ENCODE data around the gene PRKD1.

Gene PRKD1

DNA sequence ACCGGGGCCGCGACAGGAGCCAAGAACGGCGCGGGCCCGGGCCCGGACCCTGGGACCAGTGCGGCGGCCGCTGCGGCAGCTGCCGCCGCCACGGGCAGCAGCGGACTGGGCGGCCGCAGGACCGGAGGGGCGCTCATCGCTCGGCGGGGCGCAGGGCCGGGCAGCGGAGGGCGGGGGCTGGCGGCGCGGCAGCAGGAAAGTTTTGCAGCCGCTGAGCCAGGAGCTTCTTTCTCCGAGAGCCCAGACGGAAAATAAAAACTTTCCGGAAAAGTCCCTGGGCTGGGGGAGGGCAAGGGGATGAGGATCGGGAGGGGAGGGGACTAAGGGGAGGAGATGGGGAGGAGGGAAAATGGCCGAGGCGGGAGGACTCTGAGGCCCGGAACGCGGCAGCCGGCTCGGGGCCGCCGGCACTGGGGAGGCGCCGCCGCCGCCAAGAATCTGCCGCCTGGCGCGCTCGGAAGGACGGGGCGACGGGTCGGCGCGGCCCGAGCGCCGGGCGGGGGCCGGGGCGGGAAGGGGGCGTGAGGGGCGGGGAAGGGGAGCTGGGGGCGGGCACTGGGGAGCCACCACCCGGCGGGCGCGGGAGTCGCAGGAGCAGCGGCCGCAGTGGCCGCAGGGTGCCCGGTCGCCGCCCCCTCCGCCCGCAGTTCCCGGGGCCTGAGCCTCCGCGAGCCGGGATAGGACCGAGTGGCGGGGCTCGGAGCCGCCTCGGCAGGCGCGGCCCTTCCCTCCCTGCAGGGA, at the start of gene PRKD1:
PRKD1 (minus strand) TSS at position 472 of the 741 bp plus-strand sequence.
- DNase-seq, result peak; percentile 71

- DNase-seq, result no peak
These were observed 43.5 kb upstream of the PRKD1 start for GRCh38 chr14:29971101-29971500.

GRCh38 chr14:29955087-29955486, 27.4 kb upstream of the PRKD1 start:
- no peak for DNase-seq

- DNase-seq, result no peak
These were observed 25.9 kb upstream of the PRKD1 start for GRCh38 chr14:29953501-29953900.

- DNase-seq, result no peak
These were observed 16.4 kb upstream of the PRKD1 start for GRCh38 chr14:29944091-29944490.

GRCh38 chr14:29941401-29941800, 13.8 kb upstream of the PRKD1 start:
- DNase-seq, result no peak

DNA sequence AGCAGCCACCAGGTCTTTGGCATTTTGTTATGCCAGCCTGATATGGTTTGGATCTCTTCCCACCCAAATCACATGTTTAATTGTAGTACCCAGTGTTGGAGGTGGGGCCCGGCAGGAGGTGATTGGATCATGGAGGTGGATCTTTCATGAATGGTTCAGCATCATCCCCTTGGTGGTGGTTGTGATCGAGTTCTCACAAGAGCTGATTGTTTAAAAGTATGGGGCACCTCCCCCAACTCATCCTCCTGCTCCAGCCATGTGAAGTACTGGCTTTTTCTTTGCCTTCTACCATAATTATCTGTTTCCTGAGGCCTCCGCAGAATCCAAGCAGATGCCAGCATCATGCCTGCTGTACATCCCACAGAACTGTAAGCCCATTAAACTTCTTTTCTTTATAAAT, 12.8 kb upstream of the PRKD1 start:
- no peak for DNase-seq

DNA sequence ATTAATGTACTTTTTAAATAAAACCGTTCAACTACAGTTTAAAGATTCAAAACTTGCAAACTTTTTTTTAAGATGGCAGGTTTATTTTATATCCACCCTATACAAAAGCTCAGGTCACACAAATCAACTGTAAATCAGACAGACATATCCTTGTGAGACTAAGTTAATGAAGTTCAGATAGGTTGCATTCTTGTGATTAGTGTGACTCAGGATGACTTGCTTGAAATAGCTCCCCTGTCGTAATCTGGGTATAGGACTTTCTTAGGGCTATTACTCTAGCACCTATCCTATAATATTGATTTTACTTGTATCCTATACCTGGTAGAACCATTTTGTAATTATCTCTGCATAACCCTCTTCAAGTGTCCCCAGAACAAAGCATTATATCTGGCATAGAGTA, 9.5 kb upstream of the PRKD1 start:
- DNase-seq, result no peak

DNA sequence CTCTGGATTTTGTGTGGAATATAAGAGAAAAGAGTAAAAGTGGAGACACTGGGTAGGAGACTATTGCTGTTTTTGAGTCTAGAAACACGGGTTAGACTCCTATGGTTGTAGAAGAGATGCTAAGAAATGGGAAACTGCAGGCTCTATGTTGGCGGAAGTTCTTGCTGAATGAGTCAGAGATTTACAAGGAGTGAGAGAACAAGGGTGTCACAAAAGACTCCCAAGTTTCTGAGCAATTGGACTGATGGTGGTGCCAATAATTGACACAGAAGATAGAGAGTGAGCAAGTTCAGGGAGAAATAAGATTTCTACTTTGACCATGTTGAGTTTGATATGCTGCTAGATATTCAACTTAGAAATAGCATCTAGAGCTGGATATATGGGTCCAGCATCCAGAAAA, 2.6 kb upstream of the PRKD1 start:
- DNase-seq, result no peak

- peak; percentile 17 for DNase-seq
These were observed 532 bp upstream of the PRKD1 start for GRCh38 chr14:29928117-29928640.

- peak; percentile 68 for DNase-seq
These were observed 809 bp downstream of the PRKD1 start for GRCh38 chr14:29926701-29927375.

GRCh38 chr14:29926228-29926627, 1.4 kb downstream of the PRKD1 start:
- no peak for DNase-seq

GRCh38 chr14:29925736-29926135, 1.9 kb downstream of the PRKD1 start:
- DNase-seq, result no peak

DNA sequence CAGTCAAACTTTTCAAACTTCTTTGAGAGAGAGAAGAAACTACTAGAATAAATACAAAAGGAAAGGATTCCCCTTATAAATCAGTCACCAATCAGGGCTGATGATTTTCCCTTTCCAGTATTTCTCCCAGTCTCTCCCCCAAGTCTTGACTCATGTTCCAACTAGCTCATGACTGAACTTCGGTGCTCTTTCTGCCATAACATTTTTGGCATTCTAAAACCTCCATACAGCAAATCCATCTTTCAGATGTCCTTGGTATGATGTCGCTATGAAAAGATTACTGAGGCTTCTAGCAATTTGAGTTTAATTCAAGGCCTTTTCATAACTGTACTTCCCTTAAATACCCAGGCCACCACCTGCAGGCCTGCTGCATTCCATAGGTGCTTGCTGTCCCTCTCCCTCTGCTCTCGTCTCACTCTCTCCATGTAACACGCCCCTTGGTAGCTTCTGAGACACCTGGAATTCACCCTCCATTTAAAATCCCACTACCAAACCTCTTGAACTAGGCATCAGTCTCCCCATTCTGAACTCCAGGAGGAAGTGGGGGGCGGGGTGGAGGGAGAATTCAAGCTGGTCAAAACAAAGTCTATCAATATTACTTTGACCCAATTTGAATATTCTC, 2.4 kb downstream of the PRKD1 start:
- DNase-seq, result no peak

DNA sequence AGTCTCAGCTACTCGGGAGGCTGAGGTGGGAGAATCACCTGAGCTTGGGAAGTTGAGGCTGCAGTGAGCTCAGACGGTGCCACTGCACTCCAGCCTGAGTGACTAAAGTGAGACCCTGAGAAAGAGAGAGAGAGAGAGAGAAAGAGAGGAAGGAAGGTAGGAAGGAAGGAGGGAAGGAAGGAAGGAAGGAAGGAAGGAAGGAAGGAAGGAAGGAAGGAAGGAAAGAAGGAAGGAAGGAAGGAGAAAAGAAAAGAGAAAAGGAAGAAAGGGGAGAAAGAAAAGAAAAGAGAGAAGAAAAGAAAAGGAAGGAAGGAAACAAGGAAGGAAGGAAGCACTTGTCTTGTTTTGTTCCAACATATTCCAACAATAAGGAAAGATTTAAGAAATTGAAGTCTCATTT, 7.8 kb downstream of the PRKD1 start:
- DNase-seq, result no peak

DNA sequence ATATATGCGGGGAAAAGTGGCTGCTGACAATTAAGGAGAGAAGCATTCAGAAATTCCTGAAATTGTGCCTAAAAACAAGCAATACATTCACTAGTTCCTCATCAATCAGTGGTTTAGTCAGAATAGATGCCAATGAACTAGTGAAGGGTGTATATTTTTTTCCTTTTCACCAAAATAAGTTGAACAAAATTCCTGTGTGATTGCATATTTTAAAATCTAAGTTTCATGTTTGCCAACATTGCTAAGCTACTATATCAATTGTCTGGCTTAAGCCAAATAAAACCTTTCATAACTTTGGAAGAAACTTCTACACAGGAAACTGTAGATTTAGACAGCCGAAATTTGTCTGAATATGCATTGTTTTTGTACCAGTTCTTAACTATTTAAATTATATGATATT, 8.7 kb downstream of the PRKD1 start:
- no peak for DNase-seq

DNA sequence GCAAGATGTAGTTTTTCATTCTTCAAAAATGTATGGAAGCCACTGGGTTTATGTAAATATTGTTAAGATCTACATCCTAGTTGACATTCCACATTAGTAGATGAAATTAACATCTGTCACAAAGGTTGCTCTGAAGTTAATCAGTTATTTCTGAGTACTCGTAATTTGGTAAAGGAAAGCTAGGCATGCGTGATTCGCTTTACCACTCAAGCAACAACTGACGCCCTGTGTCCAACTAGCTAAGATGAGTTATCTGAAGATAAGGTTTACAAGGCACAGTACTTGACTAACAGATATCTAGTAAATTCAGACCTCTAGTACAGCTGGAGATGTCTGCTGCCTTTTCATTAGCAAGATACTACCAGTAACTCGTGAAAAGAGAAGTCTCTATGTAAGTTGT, 14.1 kb downstream of the PRKD1 start:
- no peak for DNase-seq

DNA sequence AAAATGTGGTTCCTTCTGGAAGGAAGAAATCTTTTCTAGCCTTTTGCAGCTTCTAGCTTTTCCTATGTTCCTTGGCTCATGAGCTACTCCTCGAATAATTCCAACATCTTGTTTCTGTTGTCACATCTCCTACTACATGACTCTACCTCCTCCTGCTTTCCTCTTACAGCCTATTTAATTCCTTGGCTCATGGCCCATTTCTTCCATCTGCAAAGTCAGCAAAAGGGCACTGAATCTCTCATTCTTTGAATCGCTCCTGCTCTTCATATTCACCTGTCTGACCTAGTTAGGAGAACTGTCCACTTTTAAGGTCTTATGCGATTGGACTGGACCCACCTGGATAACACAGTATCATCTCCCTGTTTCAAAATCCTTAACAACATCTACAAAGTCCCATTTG, 15.8 kb downstream of the PRKD1 start:
- DNase-seq, result no peak

DNA sequence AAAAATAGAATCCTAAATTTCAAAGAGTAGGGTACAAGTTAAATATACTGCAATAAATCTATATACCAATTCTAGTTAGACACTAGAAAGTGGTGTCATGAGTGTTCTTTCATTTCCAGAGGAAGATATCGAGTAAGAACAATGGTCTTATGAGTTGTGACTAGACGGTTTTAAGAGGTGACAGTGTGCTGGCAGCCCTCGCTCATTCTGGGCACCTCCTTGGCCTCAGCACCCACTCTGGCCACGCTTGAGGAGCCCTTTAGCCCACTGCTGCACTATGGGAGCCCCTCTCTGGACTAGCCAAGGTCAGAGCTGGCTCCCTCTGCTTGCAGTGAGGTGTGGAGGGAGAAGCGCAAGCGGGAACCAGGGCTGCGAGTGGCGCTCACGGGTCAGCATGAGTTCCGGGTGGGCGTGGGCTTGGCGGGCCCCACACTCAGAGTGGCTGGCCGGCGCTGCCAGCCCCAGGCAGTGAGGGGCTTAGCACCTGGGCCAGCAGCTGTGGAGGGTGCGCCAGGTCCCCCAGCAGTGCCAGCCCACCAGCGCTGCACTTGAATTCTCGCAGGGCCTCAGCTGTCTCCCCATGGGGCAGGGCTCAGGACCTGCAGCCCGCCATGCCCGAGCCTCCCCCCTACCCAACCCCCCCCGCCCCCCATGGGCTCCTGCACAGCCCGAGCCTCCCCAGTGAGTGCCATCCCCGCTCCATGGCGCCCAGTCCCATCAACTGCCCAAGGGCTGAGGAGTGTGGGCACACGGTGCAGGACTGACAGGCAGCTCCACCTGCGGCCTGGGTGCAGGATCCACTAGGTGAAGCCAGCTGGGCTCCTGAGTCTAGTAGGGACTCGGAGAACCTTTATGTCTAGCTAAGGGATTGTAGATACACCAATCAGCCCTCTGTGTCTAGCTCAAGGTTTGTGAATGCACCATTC, 18.7 kb downstream of the PRKD1 start:
- no peak for DNase-seq

GRCh38 chr14:29906256-29906870, 21.3 kb downstream of the PRKD1 start:
- peak; percentile 46 for DNase-seq

- DNase-seq, result no peak
These were observed 22.1 kb downstream of the PRKD1 start for GRCh38 chr14:29905543-29905942.

DNA sequence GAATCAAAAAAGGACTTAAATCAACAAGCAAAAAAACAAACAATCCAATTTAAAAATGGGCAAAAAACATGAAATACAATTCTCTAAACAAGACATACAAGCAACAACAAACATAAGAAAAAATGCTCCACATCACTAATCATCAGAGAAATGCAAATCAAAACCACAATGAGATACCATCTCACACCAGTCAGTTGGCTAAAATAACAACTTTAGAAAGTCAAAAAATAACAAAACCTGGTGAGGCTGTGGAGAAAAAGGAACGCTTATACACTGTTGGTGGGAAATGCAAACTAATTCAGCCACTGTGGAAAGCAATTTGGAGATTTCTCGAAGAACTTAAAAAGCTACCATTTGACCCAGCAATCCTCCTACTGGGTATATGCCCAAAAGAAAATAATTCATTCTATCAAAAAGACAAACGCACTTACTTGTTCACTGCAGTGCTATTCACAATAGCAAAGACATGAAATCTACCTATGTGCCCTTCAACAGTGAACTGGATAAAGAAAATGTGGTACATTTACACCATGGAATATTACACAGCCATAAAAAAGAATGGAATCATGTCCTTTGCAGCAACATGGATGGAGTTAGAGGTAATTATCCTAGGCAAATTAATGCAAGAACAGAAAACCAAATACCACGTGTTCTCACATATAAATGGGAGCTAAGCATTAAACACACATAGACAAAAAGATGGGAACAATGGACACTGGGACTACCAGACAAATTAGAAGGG, 26.9 kb downstream of the PRKD1 start:
- no peak for DNase-seq
